Upper lobe of left lung (tissue), 4 donors: ENCODE measurements around the gene JAZF1.

Experiments
- EP300 ChIP-seq, 4 donors: sonication (generic); formaldehyde crosslinking; IDR thresholded peaks; one replicate each; pipeline ENCODE4 v1.5.1; 2017; ENCODE audit warnings: antibody characterized with exemption in 4 of 4, control low read depth in 2 of 4
- POLR2A ChIP-seq, 4 donors: fragments of 450-650 bp; IDR thresholded peaks; one replicate each; pipeline ENCODE4 v1.5.1; 2016 to 2017; ENCODE audit warnings: antibody characterized with exemption in 4 of 4, mild to moderate bottlenecking in 2 of 4
- POLR2AphosphoS5 ChIP-seq, 2 donors: sonication (generic); formaldehyde crosslinking; IDR thresholded peaks; one replicate each; pipeline ENCODE4 v1.5.1; 2017; ENCODE audit warnings: antibody characterized with exemption in 2 of 2

- no peak for TF ChIP-seq EP300 (IDR thresholded peaks at IDR 0.05)
- no peak for TF ChIP-seq POLR2AphosphoS5 (IDR thresholded peaks at IDR 0.05)
- TF ChIP-seq POLR2A (IDR thresholded peaks at IDR 0.05), result no peak
Observed at GRCh38 chr7:28217143-28217542, 36.5 kb upstream of the JAZF1 start.
